CD4-positive, CD25-positive, alpha-beta regulatory T cell (primary cell): ENCODE measurements around the gene TMPRSS2. TPM values are rescaled to one million over a fixed set of nuclear protein-coding genes. Genes with fewer than 3 reads are reported as not detected.

Experiments
- ATAC-seq, 2 donors: fragments of 150-1000 bp; cut with Tn5 transposase; one replicate each; pipeline ENCODE4 v1.10.0; 2021; ENCODE audit warnings: low read depth in 2 of 2, moderate number of reproducible peaks in 2 of 2, moderate library complexity in 1 of 2
- DNase-seq, 3 donors: peaks; one replicate each; pipeline versions ENCODE4 v3.0.0 to v3.0.0-alpha.2; 2012 to 2022; ENCODE audit warnings: mixed read lengths in 1 of 3
- H3K27ac ChIP-seq: one replicate; pipeline ENCODE4 v1.7.0; 2013; ENCODE audit warnings: mild to moderate bottlenecking, low read length; ENCODE audit not compliant: insufficient read depth, poor library complexity, severe bottlenecking
- H3K27me3 ChIP-seq: one replicate; pipeline ENCODE4 v1.7.0; 2013; ENCODE audit warnings: low read length; ENCODE audit not compliant: control insufficient read depth, insufficient read depth
- H3K36me3 ChIP-seq: one replicate; pipeline ENCODE4 v1.7.0; 2013; ENCODE audit warnings: mild to moderate bottlenecking, low read length, moderate library complexity; ENCODE audit not compliant: control insufficient read depth, insufficient read depth
- H3K4me1 ChIP-seq: 2 replicates; pipeline ENCODE4 v1.7.0; 2013; ENCODE audit warnings: mild to moderate bottlenecking, low read length; ENCODE audit not compliant: insufficient read depth, control insufficient read depth, poor library complexity, severe bottlenecking
- H3K4me3 ChIP-seq: one replicate; pipeline ENCODE4 v1.7.0; 2013; ENCODE audit warnings: low read depth, mild to moderate bottlenecking, low read length, moderate library complexity
- H3K9me3 ChIP-seq, 2 experiments: 1 replicate in 1 of 2; 2 replicates in 1 of 2; pipeline ENCODE4 v1.7.0; 2013; ENCODE audit warnings: low read length in 2 of 2, mild to moderate bottlenecking in 1 of 2, moderate library complexity in 1 of 2; ENCODE audit not compliant: control insufficient read depth in 2 of 2
- H3K27ac Mint-ChIP-seq, 3 donors: one replicate each; pipeline ENCODE4 v1.8.0; 2020 to 2022; ENCODE audit warnings: mild to moderate bottlenecking in 3 of 3, mixed read lengths in 3 of 3, moderate library complexity in 2 of 3
- H3K27me3 Mint-ChIP-seq: one replicate; pipeline ENCODE4 v1.8.0; 2022; ENCODE audit warnings: mild to moderate bottlenecking, mixed read lengths
- H3K36me3 Mint-ChIP-seq: one replicate; pipeline ENCODE4 v1.8.0; 2020; ENCODE audit warnings: mixed read lengths
- H3K4me1 Mint-ChIP-seq, 4 donors: one replicate each; pipeline ENCODE4 v1.8.0; 2020 to 2022; ENCODE audit warnings: mixed read lengths in 4 of 4, mild to moderate bottlenecking in 1 of 4
- H3K4me3 Mint-ChIP-seq, 4 donors: one replicate each; pipeline ENCODE4 v1.8.0; 2020 to 2022; ENCODE audit warnings: mild to moderate bottlenecking in 4 of 4, mixed read lengths in 4 of 4, moderate library complexity in 3 of 4
- H3K9me3 Mint-ChIP-seq, 7 donors: one replicate each; pipeline ENCODE4 v1.8.0; 2020 to 2022; ENCODE audit warnings: mixed read lengths in 7 of 7, mild to moderate bottlenecking in 3 of 7, moderate library complexity in 2 of 7
- polyA plus RNA-seq, 4 donors: library from polyadenylated mRNA; unstranded; fragments of 300-500 nt; fragmentation: Illumina TruSeq; gene quantifications; one replicate each; pipeline ENCODE4 v1.2.3, GENCODE V29; 2021
- total RNA-seq: library from RNA; stranded (reverse); gene quantifications from one replicate; pipeline ENCODE4 v1.2.3, GENCODE V29; 2022

The TMPRSS2 gene
- total and polyA plus RNA-seq, 5 donors from 2014 or later, result not detected

DNA sequence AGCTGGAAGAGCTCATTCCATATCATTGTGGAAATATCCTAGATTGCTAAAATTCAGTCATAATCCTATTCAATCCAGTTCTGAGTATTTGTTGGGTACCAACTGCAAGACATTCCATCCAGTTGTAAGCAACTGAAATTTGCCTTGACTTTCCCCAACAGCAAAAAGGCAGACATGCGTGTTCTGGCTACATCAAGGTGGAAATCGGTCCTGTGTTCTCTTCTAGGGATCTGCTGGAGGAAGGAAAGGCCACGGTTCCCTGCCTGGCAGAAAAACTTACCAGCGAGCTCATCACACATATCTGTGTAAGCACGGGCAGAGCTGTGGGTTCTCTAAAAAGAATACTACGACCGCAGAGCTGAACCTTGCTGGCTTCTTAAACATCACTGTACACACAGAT is 64.4 kb downstream of the TMPRSS2 start:
- H3K9me3 Mint-ChIP-seq, result no peaks in the 10 kb centered on the region
- Histone ChIP-seq H3K9me3 (no peaks in the 10 kb centered on the region), H3K36me3 (peaks cover 88% of the 10 kb centered on the region), H3K27ac (no peak overlapping the region), H3K4me1 (no peaks in the 10 kb centered on the region), H3K4me3 (no peak overlapping the region), H3K27me3 (no peaks in the 10 kb centered on the region)
- H3K27ac Mint-ChIP-seq, result peak overlapping the region in 2 of 3 donors; percentile 22 to 72
- DNase-seq (no peak), ATAC-seq (no peak)
- no peak overlapping the region for H3K4me3 Mint-ChIP-seq
- H3K4me1 Mint-ChIP-seq, result peaks cover 0 to 4% (median 1%) of the 10 kb centered on the region in 4 donors
- peaks cover 78% of the 10 kb centered on the region for H3K36me3 Mint-ChIP-seq
- no peaks in the 10 kb centered on the region for H3K27me3 Mint-ChIP-seq

GRCh38 chr21:41442481-41443186 is 65.3 kb downstream of the TMPRSS2 start:
- Mint-ChIP-seq H3K9me3 (no peaks in the 10 kb centered on the region), H3K4me3 (no peak overlapping the region), H3K27ac (no peak overlapping the region), H3K27me3 (no peaks in the 10 kb centered on the region), H3K4me1 (peaks cover 0 to 5% (median 3%) of the 10 kb centered on the region in 4 donors), H3K36me3 (peaks cover 80% of the 10 kb centered on the region)
- Histone ChIP-seq H3K4me3 (no peak overlapping the region), H3K27me3 (no peaks in the 10 kb centered on the region), H3K9me3 (no peaks in the 10 kb centered on the region), H3K27ac (no peak overlapping the region), H3K36me3 (peaks cover 92% of the 10 kb centered on the region), H3K4me1 (no peaks in the 10 kb centered on the region)
- DNase-seq, result no peak
- ATAC-seq, result no peak

- no peak for DNase-seq
- peaks cover 0 to 5% (median 4%) of the 10 kb centered on the region in 4 donors for H3K4me1 Mint-ChIP-seq
Observed at GRCh38 chr21:41441546-41441945, 66.4 kb downstream of the TMPRSS2 start.

DNA sequence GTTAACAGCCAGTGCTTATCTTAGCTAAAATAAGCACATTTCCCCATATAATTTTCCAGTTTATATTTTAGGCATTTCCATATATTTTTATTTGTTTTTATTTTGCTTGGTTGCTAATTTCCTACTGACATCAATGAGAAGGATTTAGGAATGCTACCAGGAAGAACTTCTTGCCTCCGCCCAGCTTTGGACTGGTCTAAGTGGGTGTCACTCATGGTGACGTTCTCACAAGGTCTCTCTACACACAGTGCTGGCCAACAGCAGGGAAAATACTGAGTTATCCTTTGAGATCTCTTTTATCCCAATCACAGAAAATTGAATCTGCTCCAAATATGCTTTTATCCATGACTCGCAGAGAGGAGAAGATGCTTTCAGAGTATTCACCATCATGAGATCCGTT is 68.7 kb downstream of the TMPRSS2 start:
- H3K36me3 Mint-ChIP-seq, result peaks cover 81% of the 10 kb centered on the region
- Histone ChIP-seq H3K4me1 (no peaks in the 10 kb centered on the region), H3K9me3 (peaks cover 7 to 9% of the 10 kb centered on the region in 2 experiments), H3K27ac (no peak overlapping the region), H3K27me3 (no peaks in the 10 kb centered on the region), H3K4me3 (no peak overlapping the region), H3K36me3 (peaks cover 93% of the 10 kb centered on the region)
- no peaks in the 10 kb centered on the region for H3K27me3 Mint-ChIP-seq
- ATAC-seq (no peak), DNase-seq (no peak)
- H3K4me1 Mint-ChIP-seq, result peaks cover 9 to 13% (median 10%) of the 10 kb centered on the region in 4 donors
- H3K27ac Mint-ChIP-seq, result peak overlapping the region in 2 of 3 donors; percentile 42 to 83
- peaks cover 0 to 11% (median 2%) of the 10 kb centered on the region in 7 donors for H3K9me3 Mint-ChIP-seq
- H3K4me3 Mint-ChIP-seq, result no peak overlapping the region

More at GRCh38 chr21:41441546-41441945, 66.4 kb downstream of the TMPRSS2 start:
- peaks cover 0 to under 1% (median 0%) of the 10 kb centered on the region in 7 donors for H3K9me3 Mint-ChIP-seq
- Histone ChIP-seq H3K4me3 (no peak overlapping the region), H3K36me3 (peaks cover 92% of the 10 kb centered on the region), H3K27me3 (no peaks in the 10 kb centered on the region), H3K27ac (no peak overlapping the region), H3K9me3 (no peaks in the 10 kb centered on the region), H3K4me1 (no peaks in the 10 kb centered on the region)
- ATAC-seq, result no peak
- peaks cover 80% of the 10 kb centered on the region for H3K36me3 Mint-ChIP-seq
- H3K27me3 Mint-ChIP-seq, result no peaks in the 10 kb centered on the region
- no peak overlapping the region for H3K4me3 Mint-ChIP-seq
- no peak overlapping the region for H3K27ac Mint-ChIP-seq

DNA sequence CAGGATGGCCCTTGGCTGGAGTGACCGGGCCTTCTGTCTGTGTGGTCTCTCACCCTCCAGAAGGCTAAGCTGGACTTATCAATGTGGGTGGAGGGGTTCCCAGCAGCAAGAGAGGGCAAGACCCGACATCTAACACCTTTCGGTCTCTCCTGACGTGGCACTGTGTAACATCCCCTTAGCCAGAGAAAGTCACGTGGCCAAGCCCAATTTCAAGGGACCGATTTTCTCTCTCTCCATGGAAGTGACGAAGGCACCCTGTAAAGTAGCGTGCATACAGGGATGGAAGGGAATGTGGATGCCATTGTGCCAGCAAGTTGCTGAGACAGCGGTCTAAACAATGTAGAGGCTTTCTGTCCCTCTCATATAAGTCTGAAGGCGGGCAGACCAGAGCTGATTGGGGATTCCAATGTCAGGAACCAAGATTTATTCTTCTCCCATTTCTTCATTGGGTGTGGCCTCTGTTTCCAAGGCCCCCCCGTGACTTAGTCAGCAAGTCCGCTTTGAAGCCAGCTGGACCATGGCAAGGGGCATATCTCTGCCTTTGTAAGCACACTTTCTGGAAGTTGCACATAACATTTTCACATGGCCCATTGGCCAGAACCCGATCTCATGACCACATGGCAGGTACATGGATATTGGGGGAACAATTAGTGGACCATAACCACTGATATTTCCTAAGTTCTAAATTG is 69.4 kb downstream of the TMPRSS2 start:
- ATAC-seq, result no peak
- peaks cover 97% of the 10 kb centered on the region for H3K36me3 ChIP-seq
- H3K27me3 Mint-ChIP-seq, result no peaks in the 10 kb centered on the region
- no peak for DNase-seq
- H3K4me1 Mint-ChIP-seq, result peaks cover 9 to 15% (median 12%) of the 10 kb centered on the region in 4 donors
- peaks cover 11 to 15% of the 10 kb centered on the region in 2 experiments for H3K9me3 ChIP-seq
- H3K9me3 Mint-ChIP-seq, result peaks cover 0 to 11% (median 2%) of the 10 kb centered on the region in 7 donors
- H3K36me3 Mint-ChIP-seq, result peaks cover 83% of the 10 kb centered on the region
- no peak overlapping the region for H3K4me3 ChIP-seq
- peak overlapping the region in 1 of 3 donors; percentile 36 for H3K27ac Mint-ChIP-seq
- no peaks in the 10 kb centered on the region for H3K27me3 ChIP-seq
- H3K27ac ChIP-seq, result no peak overlapping the region
- no peak overlapping the region for H3K4me3 Mint-ChIP-seq
- no peaks in the 10 kb centered on the region for H3K4me1 ChIP-seq

- DNase-seq (no peak), ATAC-seq (no peak)
- H3K27ac ChIP-seq, result no peak overlapping the region
- Mint-ChIP-seq H3K4me1 (peaks cover 9 to 21% (median 16%) of the 10 kb centered on the region in 4 donors), H3K36me3 (peaks cover 83% of the 10 kb centered on the region), H3K4me3 (no peak overlapping the region), H3K27ac (peak overlapping the region in 2 of 3 donors; percentile 28 to 69), H3K9me3 (peaks cover 0 to 11% (median 2%) of the 10 kb centered on the region in 7 donors), H3K27me3 (no peaks in the 10 kb centered on the region)
- H3K9me3 ChIP-seq, result peaks cover 11 to 18% of the 10 kb centered on the region in 2 experiments
- H3K27me3 ChIP-seq, result no peaks in the 10 kb centered on the region
- no peak overlapping the region for H3K4me3 ChIP-seq
- no peaks in the 10 kb centered on the region for H3K4me1 ChIP-seq
- H3K36me3 ChIP-seq, result peaks cover 97% of the 10 kb centered on the region
Observed at GRCh38 chr21:41437729-41438128, 70.2 kb downstream of the TMPRSS2 start.

DNA sequence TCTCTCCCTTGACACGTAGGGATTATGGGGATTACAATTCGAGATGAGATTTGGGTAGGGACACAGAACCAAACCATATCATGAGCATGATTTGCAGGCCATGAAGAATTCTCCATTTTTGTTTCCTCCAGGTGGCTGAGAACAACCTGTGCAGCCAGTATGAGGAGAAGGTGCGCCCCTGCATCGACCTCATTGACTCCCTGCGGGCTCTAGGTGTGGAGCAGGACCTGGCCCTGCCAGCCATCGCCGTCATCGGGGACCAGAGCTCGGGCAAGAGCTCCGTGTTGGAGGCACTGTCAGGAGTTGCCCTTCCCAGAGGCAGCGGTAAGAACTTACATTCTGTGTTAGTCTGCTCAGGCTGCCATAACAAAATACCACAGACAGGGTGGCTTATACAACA is 72.3 kb downstream of the TMPRSS2 start:
- H3K4me1 ChIP-seq, result no peaks in the 10 kb centered on the region
- Mint-ChIP-seq H3K4me1 (peaks cover 9 to 21% (median 17%) of the 10 kb centered on the region in 4 donors), H3K27me3 (no peaks in the 10 kb centered on the region), H3K27ac (no peak overlapping the region), H3K4me3 (no peak overlapping the region), H3K36me3 (peaks cover 87% of the 10 kb centered on the region), H3K9me3 (peaks cover 0 to 11% (median 2%) of the 10 kb centered on the region in 7 donors)
- DNase-seq, result no peak
- H3K36me3 ChIP-seq, result peaks cover 96% of the 10 kb centered on the region
- ATAC-seq, result no peak
- peaks cover 11 to 18% of the 10 kb centered on the region in 2 experiments for H3K9me3 ChIP-seq
- H3K27me3 ChIP-seq, result no peaks in the 10 kb centered on the region
- no peak overlapping the region for H3K4me3 ChIP-seq
- no peak overlapping the region for H3K27ac ChIP-seq
